Stomach (tissue), 4 donors: ENCODE results near the gene IDH2.

Source experiments
- EP300 ChIP-seq: sonication (generic); formaldehyde crosslinking; IDR thresholded peaks from one replicate; pipeline ENCODE4 v1.6.1; 2017; ENCODE audit warnings: antibody characterized with exemption
- POLR2A ChIP-seq, 4 donors: fragments of 450-650 bp; IDR thresholded peaks; one replicate each; pipeline ENCODE4 v1.6.1; 2016; ENCODE audit warnings: antibody characterized with exemption in 4 of 4, control low read depth in 2 of 4, mild to moderate bottlenecking in 1 of 4, moderate library complexity in 1 of 4
- POLR2AphosphoS5 ChIP-seq, 3 donors: sonication (generic); formaldehyde crosslinking; IDR thresholded peaks; one replicate each; pipeline ENCODE4 v1.6.1; 2016; ENCODE audit warnings: antibody characterized with exemption in 3 of 3
- TF ChIP-seq, protein P1 (sequence below), 7 experiments: fragments of 450-650 bp in 4 of 7; fragments of 200-600 bp in 3 of 7; sonication (generic) in 3 of 7; IDR thresholded peaks; one replicate each; pipeline ENCODE4 v1.5.1; 2016 to 2019; ENCODE audit warnings: antibody characterized with exemption in 7 of 7, control low read depth in 2 of 7, mild to moderate bottlenecking in 1 of 7

GRCh38 chr15:90042766-90043529 lies 59.3 kb downstream of the IDH2 start:
- TF ChIP-seq, protein P1, sequence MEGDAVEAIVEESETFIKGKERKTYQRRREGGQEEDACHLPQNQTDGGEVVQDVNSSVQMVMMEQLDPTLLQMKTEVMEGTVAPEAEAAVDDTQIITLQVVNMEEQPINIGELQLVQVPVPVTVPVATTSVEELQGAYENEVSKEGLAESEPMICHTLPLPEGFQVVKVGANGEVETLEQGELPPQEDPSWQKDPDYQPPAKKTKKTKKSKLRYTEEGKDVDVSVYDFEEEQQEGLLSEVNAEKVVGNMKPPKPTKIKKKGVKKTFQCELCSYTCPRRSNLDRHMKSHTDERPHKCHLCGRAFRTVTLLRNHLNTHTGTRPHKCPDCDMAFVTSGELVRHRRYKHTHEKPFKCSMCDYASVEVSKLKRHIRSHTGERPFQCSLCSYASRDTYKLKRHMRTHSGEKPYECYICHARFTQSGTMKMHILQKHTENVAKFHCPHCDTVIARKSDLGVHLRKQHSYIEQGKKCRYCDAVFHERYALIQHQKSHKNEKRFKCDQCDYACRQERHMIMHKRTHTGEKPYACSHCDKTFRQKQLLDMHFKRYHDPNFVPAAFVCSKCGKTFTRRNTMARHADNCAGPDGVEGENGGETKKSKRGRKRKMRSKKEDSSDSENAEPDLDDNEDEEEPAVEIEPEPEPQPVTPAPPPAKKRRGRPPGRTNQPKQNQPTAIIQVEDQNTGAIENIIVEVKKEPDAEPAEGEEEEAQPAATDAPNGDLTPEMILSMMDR (IDR thresholded peaks at IDR 0.05) = no peak
- TF ChIP-seq POLR2AphosphoS5 (IDR thresholded peaks at IDR 0.05) (no peak), POLR2A (IDR thresholded peaks at IDR 0.05) (no peak), EP300 (no peak)
